DND-41 (cell line): Measurements from ENCODE around the gene SMIM23.

Source experiments
- ATAC-seq: fragments of 200-7000 bp; cut with Tn5 transposase; 3 replicates; pipeline ENCODE4 v1.9.1; 2021; ENCODE audit warnings: low read depth; ENCODE audit not compliant: insufficient read depth
- DNase-seq: peaks from one replicate; pipeline ENCODE4 v3.0.0-alpha.2; 2020
- H2AFZ ChIP-seq: 2 replicates; pipeline ENCODE4 v1.6.0; 2012; ENCODE audit warnings: low read depth, low read length
- H3K27ac ChIP-seq: 2 replicates; pipeline ENCODE4 v1.5.1; 2012; ENCODE audit warnings: low read length, inconsistent platforms
- H3K27me3 ChIP-seq: fragments of 200-600 bp; sonication (generic); 2 replicates; pipeline ENCODE4 v1.6.0; 2012; ENCODE audit warnings: low read length, mild to moderate bottlenecking, inconsistent platforms; ENCODE audit not compliant: insufficient read depth, poor library complexity
- H3K36me3 ChIP-seq: 2 replicates; pipeline ENCODE4 v1.5.1; 2012; ENCODE audit warnings: low read length, inconsistent platforms; ENCODE audit not compliant: insufficient read depth
- H3K4me1 ChIP-seq: 2 replicates; pipeline ENCODE4 v1.5.1; 2012; ENCODE audit warnings: mild to moderate bottlenecking, low read length; ENCODE audit not compliant: insufficient read depth
- H3K4me2 ChIP-seq: 2 replicates; pipeline ENCODE4 v1.6.0; 2012; ENCODE audit warnings: mild to moderate bottlenecking, moderate library complexity, low read length, inconsistent platforms; ENCODE audit not compliant: insufficient read depth
- H3K4me3 ChIP-seq, 2 experiments: fragments of 200-600 bp in 1 of 2; shearing (Covaris generic) in 1 of 2; 2 replicates each; pipeline ENCODE4 v1.5.1; 2012 to 2016; ENCODE audit warnings: inconsistent platforms in 2 of 2, low read length in 2 of 2, mild to moderate bottlenecking in 2 of 2, low read depth in 1 of 2, moderate library complexity in 1 of 2
- H3K79me2 ChIP-seq: 2 replicates; pipeline ENCODE4 v1.6.0; 2012; ENCODE audit warnings: low read length, inconsistent platforms; ENCODE audit not compliant: insufficient read depth
- H3K9ac ChIP-seq: 2 replicates; pipeline ENCODE4 v1.6.0; 2012; ENCODE audit warnings: low read depth, mild to moderate bottlenecking, inconsistent platforms, low read length, moderate library complexity
- H3K9me3 ChIP-seq: 2 replicates; pipeline ENCODE4 v1.5.1; 2012; ENCODE audit warnings: low read length, moderate library complexity, mild to moderate bottlenecking, inconsistent platforms; ENCODE audit not compliant: insufficient read depth, severe bottlenecking
- H4K20me1 ChIP-seq: 2 replicates; pipeline ENCODE4 v1.6.0; 2012; ENCODE audit warnings: low read length; ENCODE audit not compliant: insufficient read depth
- EZH2 ChIP-seq: IDR thresholded peaks from 3 replicates; pipeline ENCODE4 v1.6.1; 2012; ENCODE audit warnings: borderline replicate concordance, low read depth, mild to moderate bottlenecking, moderate library complexity, low read length, inconsistent platforms; ENCODE audit not compliant: severe bottlenecking
- TF ChIP-seq, protein P1 (sequence below): IDR thresholded peaks from 2 replicates; pipeline ENCODE4 v1.5.1; 2012; ENCODE audit warnings: borderline replicate concordance, low read length, moderate library complexity, mild to moderate bottlenecking; ENCODE audit not compliant: poor library complexity, severe bottlenecking; ENCODE audit errors: extremely low read depth

SMIM23 gene

DNA sequence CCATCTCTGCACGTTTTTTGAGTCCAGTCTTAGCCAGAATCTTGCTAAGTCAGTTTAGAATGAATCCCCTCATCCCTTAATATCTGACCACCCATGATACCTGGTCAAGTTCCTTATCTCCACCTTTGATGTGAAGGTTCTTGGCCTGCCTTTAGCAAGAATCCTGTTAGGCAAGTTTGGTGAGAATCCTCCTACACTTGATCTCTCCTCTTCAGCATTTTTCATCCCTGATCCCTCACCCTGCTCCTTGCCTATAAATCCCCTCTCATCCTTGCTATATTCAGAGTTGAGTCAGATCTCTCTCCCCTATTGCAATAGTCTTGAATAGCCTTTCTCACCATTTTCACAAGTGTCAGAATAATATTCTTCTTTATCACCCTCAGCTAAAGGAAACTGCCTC, 31.0 kb downstream of the SMIM23 start:
- no peaks in the 10 kb centered on the region for H3K36me3 ChIP-seq

DNA sequence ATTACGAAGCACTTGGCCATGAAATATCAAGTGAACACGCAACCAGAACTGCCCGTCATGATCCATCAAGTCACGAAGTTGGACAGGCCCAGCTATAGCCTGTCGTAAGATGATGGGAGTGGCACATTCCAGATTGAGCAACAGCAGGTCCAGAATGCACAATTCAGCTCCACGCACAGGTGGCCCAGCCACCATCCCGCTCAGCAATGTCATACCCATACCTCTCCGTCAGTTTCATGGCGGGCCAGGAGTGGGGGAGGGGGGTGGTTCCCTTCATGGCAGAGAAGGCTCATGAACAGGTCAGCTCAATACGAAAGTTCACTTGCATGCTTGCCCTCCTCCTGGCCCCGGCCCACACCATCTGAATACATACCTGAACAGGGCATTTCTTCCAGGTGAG, 34.9 kb downstream of the SMIM23 start:
- Histone ChIP-seq H3K9me3 (no peaks in the 10 kb centered on the region), H3K27me3 (peaks cover 7% of the 10 kb centered on the region)
- ATAC-seq: no peak

More for the DNA sequence above, 31.0 kb downstream of the SMIM23 start:
- no peak overlapping the region for H3K27ac ChIP-seq
- H2AFZ ChIP-seq: no peak overlapping the region
- DNase-seq: no peak
- no peak for TF ChIP-seq EZH2
- TF ChIP-seq, protein P1, sequence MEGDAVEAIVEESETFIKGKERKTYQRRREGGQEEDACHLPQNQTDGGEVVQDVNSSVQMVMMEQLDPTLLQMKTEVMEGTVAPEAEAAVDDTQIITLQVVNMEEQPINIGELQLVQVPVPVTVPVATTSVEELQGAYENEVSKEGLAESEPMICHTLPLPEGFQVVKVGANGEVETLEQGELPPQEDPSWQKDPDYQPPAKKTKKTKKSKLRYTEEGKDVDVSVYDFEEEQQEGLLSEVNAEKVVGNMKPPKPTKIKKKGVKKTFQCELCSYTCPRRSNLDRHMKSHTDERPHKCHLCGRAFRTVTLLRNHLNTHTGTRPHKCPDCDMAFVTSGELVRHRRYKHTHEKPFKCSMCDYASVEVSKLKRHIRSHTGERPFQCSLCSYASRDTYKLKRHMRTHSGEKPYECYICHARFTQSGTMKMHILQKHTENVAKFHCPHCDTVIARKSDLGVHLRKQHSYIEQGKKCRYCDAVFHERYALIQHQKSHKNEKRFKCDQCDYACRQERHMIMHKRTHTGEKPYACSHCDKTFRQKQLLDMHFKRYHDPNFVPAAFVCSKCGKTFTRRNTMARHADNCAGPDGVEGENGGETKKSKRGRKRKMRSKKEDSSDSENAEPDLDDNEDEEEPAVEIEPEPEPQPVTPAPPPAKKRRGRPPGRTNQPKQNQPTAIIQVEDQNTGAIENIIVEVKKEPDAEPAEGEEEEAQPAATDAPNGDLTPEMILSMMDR: no peak
- no peaks in the 10 kb centered on the region for H3K9me3 ChIP-seq
- peaks cover 11% of the 10 kb centered on the region for H3K27me3 ChIP-seq
- no peaks in the 10 kb centered on the region for H4K20me1 ChIP-seq
- no peaks in the 10 kb centered on the region for H3K79me2 ChIP-seq
- H3K4me1 ChIP-seq: no peaks in the 10 kb centered on the region
- H3K9ac ChIP-seq: no peak overlapping the region
- ATAC-seq: no peak
- no peak overlapping the region for H3K4me2 ChIP-seq
- no peak overlapping the region for H3K4me3 ChIP-seq

DNA sequence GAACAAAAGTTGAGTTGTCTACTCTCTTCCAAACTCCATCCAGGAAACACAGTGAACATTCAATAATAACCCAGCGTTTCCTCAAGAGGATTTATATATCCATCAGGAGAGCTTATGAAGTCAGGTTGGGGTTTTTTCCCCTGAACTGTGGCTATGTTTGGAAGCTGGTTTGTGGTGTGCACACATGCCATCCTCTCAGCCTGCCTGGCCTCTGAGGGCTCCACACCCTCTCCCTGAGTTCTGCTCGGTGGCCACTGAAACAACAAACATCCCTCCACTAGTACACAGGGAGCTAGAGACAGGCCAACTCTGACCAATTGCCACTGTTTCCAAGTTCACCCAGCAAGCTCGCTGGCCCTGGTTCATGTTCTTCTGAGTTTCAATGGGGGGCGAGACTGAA, 35.7 kb downstream of the SMIM23 start:
- no peak for TF ChIP-seq EZH2
- TF ChIP-seq, protein P1: no peak
- H3K79me2 ChIP-seq: no peaks in the 10 kb centered on the region
- H3K4me3 ChIP-seq: no peak overlapping the region
- ATAC-seq: no peak
- no peak overlapping the region for H3K4me2 ChIP-seq
- no peaks in the 10 kb centered on the region for H3K36me3 ChIP-seq
- no peak overlapping the region for H3K27ac ChIP-seq
- DNase-seq: no peak
- no peaks in the 10 kb centered on the region for H4K20me1 ChIP-seq
- H3K9me3 ChIP-seq: no peaks in the 10 kb centered on the region
- H3K27me3 ChIP-seq: peaks cover 4% of the 10 kb centered on the region
- no peak overlapping the region for H3K9ac ChIP-seq
- no peaks in the 10 kb centered on the region for H3K4me1 ChIP-seq
- H2AFZ ChIP-seq: no peak overlapping the region

More for the DNA sequence above, 34.9 kb downstream of the SMIM23 start:
- Histone ChIP-seq H3K27ac (no peak overlapping the region), H3K4me1 (no peaks in the 10 kb centered on the region), H3K9ac (no peak overlapping the region), H4K20me1 (no peaks in the 10 kb centered on the region), H3K4me3 (no peak overlapping the region), H3K36me3 (no peaks in the 10 kb centered on the region), H3K79me2 (no peaks in the 10 kb centered on the region), H3K4me2 (no peak overlapping the region), H2AFZ (no peak overlapping the region)
- DNase-seq: no peak
- no peak for TF ChIP-seq EZH2
- TF ChIP-seq, protein P1: no peak

DNA sequence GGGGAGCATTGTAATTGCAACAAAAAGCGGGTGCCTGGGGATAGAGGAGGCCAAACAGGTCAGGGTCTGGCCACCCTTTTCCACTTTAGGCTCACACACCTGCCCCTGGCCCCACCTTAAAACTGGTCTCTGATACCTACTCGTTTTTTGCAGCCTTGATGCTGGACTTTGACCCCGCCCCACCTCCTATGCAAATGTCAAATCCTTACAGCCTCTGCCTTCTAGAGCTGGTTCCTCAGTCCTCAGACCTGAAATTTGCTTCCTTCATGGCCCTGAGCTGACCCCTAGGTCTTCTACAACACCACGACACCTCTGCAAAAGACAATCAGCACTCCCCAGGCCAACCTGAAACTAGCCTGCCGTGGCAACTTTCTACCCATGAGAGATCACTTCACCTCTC, 37.7 kb downstream of the SMIM23 start:
- DNase-seq (no peak), ATAC-seq (no peak)
- Histone ChIP-seq H3K9ac (no peak overlapping the region), H3K27me3 (no peaks in the 10 kb centered on the region), H4K20me1 (no peaks in the 10 kb centered on the region), H3K9me3 (no peaks in the 10 kb centered on the region), H3K4me1 (no peaks in the 10 kb centered on the region), H3K79me2 (no peaks in the 10 kb centered on the region), H3K4me3 (no peak overlapping the region), H3K36me3 (no peaks in the 10 kb centered on the region), H2AFZ (no peak overlapping the region), H3K4me2 (no peak overlapping the region), H3K27ac (no peak overlapping the region)
- no peak for TF ChIP-seq EZH2
- TF ChIP-seq, protein P1: no peak
